ENCODE data around the gene GART.
"Not testable (repeated sequence)": the region's sequence is repeated elsewhere in the genome, so short reads cannot be mapped to it uniquely, and the experiment has no call there.

Gene GART

GRCh38 chr21:33479679-33480480 is 62.0 kb downstream of the GART start, which contains the start of gene TMEM50B:
TSS of gene TMEM50B (minus strand) at chr21:33479974. CDS start at chr21:33468885, 11,089 bp downstream.
- peak; percentile 98 for DNase-seq (ENCODE audit: low spot score)
- TF ChIP-seq CTCF (IDR thresholded peaks at IDR 0.05), result no peak
- peak within 1 kb of the TSS; percentile 97 for H3K4me3 ChIP-seq
- H3K27ac ChIP-seq, result peak within 1 kb of the TSS; percentile 94 to 98

GRCh38 chr21:33478935-33479678 is 62.8 kb downstream of the GART start:
- peak; percentile 14 for TF ChIP-seq CTCF (IDR thresholded peaks at IDR 0.05)
- peak overlapping the region; percentile 97 for H3K4me3 ChIP-seq
- DNase-seq (ENCODE audit: low spot score), result peak; percentile 75
- H3K27ac ChIP-seq, result peak overlapping the region; percentile 94 to 98

GRCh38 chr21:33478182-33478581 is 63.7 kb downstream of the GART start:
- TF ChIP-seq CTCF (IDR thresholded peaks at IDR 0.05), result no peak

GRCh38 chr21:33477066-33477465 is 64.9 kb downstream of the GART start:
- no peak overlapping the region for H3K4me3 ChIP-seq
- DNase-seq (ENCODE audit: low spot score), result no peak
- no peak for TF ChIP-seq CTCF (IDR thresholded peaks at IDR 0.05)
- H3K27ac ChIP-seq, result no peak overlapping the region

More at GRCh38 chr21:33478182-33478581, 63.7 kb downstream of the GART start:
- DNase-seq (ENCODE audit: low spot score), result no peak
- Histone ChIP-seq H3K27ac (peak overlapping the region in 1 of 2 donors; percentile 98), H3K4me3 (peak overlapping the region; percentile 97)

GRCh38 chr21:33473344-33473743 is 68.6 kb downstream of the GART start:
- TF ChIP-seq CTCF (IDR thresholded peaks at IDR 0.05), result no peak
- DNase-seq (ENCODE audit: low spot score), result no peak
- Histone ChIP-seq H3K27ac (no peak overlapping the region), H3K4me3 (no peak overlapping the region)

- H3K4me3 ChIP-seq, result no peak overlapping the region
- H3K27ac ChIP-seq, result no peak overlapping the region
- TF ChIP-seq CTCF (IDR thresholded peaks at IDR 0.05), result no peak
- no peak for DNase-seq (ENCODE audit: low spot score)
Observed at GRCh38 chr21:33470701-33471100, 71.2 kb downstream of the GART start.

GRCh38 chr21:33469183-33469582 is 72.7 kb downstream of the GART start:
- not testable (repeated sequence) for DNase-seq (ENCODE audit: low spot score); H3K27ac ChIP-seq; H3K4me3 ChIP-seq
